Mesenteric fat pad (tissue), 1 donor: ENCODE data around the gene CHMP4B. TPM values are rescaled to one million over a fixed set of nuclear protein-coding genes. Genes with fewer than 3 reads are reported as not detected.

ENCODE experiments used
- DNase-seq: peaks from one replicate; pipeline ENCODE4 v3.0.0-alpha.2; 2020; ENCODE audit warnings: low spot score
- total RNA-seq: library from RNA; stranded (reverse); fragmentation: NEBNext Ultra II Directional; extraction: Animal tissue kit (Norgen Biotek cat#: 25700); gene quantifications from one replicate; pipeline ENCODE4 v1.2.1, GENCODE V29; 2021
- donor health status: DM: yes; HTN: yes; CAD: no.

CHMP4B gene
- total RNA-seq, 1 donor from 2014 or later, result 85.2 TPM

DNA sequence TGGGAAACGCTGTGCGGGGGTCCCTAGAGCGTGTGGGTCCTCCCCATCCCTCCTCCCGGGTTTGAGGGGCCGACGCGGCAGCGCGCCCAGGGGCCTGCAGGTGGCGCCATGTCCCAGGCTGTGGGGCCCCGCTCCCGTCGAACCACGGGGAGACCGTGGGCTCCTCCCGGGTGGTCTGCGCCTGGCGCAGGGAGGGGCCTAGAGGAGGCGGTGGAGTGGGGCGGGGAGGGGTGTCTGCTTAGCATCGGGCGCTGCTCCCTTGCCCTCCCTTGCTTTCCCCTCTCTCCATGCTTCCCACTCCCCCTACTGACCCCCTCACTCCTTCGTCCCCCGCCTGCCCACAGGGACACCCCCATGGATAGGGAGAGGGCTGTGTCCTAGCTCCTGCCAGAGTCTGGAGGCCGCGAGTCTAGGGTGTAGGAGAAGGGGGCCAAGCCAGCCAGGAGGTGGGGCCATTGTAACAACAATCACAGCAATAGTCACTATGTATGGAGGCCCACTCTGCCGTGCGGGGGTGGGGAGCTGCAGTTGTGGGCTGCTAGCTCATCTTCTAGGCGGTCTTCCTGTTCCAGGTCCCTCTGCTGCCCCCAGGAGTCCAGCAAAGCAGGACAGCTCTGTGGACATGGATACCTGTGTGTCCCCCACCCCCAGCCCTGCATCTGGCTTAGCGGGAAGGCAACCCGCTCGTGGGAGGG lies 51.7 kb downstream of the CHMP4B start:
- no peak for DNase-seq

DNA sequence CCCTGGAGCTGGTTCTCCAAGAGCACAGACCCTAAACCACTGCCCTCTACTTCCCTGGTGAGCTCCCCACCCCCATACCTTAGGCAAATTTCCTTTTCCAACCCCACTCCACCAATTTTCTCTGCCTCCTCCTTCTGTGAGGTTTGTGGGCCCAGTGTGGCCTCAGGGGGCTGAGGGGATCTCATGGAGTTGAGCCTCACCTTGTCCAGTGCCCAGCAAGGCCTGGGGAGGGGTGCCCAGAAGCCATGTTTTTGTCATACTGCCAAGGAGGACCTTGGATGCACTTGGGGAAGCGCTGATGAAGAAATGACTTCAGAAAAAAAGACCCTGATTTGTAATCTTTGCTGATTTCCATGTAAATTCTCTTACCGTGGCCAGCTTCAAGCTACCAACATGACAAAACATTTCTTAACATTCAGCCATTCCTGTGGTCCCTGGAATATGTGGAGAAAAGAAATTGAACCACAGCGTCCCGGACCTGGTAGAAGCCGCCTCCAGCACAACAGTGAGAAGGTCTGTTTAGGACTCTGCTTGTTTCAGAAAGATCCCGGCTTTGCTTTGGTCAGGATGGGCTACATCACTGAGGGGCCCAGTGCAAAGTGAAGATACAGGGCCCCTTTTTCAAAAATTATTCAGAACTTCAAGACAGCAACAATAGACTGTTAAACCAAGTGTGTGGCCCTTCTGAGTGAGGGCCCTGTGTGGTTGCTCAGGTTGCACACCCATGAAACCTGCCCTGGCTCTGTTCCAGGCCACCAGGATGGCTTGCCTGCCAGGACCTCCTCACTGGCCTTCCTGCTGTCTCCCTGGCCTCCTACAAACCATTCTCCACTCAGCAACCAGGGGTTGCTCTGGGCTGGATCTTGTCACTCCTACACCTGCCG lies 52.5 kb downstream of the CHMP4B start:
- no peak for DNase-seq

DNA sequence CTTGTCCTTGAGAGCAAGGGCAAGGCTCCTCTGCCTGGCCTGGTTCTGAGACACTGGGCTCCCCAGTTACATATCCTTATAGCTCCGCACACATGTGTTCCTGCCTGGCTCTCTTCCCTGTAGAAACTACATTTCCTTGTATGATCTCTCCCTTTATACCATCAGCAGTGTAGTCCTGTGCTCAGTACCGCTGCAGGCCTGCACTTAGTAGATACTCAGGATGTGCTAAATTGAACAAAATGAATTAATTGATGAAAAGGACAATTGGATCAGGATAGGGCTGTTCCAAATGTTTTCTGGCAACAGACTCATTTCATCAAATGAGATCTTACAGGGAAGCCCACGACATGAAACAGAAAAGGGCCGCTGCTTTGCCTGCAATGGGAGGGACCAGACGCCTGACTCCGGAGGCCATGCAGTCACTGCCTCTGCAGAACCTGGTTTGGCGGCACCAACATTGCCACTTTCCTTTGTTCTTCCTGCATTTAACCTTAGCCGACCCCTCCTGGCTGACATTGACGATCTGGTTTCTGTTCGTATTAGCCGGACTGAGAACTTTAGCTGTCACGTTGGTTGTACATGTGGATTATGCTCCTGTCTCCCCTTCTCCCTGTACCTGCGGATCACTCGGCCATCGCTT lies 53.3 kb downstream of the CHMP4B start:
- no peak for DNase-seq

DNA sequence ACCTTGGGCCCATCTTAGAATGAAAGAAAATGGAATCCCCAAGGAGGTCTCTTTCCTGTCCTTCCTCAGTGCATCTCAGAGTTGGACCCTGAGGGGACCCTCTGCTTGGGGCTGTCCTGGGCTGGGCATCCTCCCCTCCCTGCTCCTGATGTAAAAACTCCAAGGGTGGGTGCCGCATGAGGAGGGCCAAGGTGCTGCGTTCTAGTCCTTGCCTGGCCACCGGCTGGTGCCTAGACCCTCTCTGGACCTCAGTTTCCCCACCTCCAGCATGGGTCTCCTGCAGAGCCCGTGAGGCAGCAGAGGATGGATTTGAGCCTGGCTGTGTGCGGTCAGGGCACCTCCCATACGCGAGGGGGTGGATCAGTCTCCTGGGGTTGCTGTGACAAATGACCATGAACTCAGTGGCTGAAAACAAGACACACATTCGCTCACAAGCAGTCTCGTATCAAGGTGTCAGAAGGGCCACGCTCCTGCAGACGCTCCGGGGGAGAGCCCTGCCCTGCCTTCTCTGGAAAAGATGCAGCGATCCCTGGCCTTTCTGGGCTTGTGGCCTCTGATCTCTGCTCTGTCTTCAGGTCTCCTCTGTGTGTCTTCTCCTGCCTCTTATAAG lies 54.7 kb downstream of the CHMP4B start:
- no peak for DNase-seq

- DNase-seq, result no peak
These were observed 55.4 kb downstream of the CHMP4B start for GRCh38 chr20:33866398-33867100.

DNA sequence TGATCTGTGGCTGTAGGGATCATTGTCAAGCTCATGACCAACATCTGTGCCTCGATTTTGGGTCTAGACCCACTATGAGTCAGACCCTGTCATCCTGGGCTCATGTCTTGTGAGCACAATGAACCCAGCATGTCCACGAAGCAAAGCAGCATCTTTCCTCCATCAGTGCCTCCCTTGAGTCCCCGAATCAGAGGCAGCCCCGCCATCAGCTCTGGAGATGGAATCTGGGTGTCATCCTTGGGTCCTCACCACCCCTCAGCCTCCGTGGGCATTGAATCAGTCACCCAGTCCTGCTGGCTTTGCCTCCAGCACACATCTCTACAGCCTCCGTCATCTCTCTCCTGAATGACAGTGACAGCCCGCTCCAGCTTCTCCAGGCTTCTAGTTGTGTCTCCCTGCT lies 56.9 kb downstream of the CHMP4B start:
- DNase-seq, result no peak

- DNase-seq, result no peak
These were observed 57.4 kb downstream of the CHMP4B start for GRCh38 chr20:33868595-33868994.

DNA sequence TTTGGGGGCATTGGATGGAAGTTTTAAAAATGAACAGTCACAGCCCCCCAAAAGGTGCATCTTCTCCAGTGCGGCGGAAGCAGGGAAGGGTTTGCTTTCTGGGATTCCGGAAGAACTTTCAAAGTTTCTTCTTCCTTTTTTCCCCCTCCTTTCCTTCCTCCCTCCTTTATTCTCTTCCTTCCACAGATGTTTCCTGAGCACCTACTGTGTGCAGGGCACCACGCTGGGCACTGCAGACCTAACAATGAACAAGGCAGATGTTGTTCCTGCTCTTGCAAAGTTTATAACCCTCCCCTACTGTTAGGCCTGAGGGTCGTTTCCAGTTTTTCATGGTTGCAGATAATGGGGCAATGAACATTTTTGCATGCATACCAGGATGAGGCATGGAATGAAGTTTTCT lies 58.1 kb downstream of the CHMP4B start:
- DNase-seq, result no peak

- DNase-seq, result no peak
These were observed 60.2 kb downstream of the CHMP4B start for GRCh38 chr20:33871362-33871761.

- DNase-seq, result no peak
These were observed 63.0 kb downstream of the CHMP4B start for GRCh38 chr20:33874129-33874528.

- DNase-seq, result no peak
These were observed 63.9 kb downstream of the CHMP4B start for GRCh38 chr20:33875055-33875454.

GRCh38 chr20:33875534-33876026 lies 64.4 kb downstream of the CHMP4B start:
- DNase-seq, result no peak

DNA sequence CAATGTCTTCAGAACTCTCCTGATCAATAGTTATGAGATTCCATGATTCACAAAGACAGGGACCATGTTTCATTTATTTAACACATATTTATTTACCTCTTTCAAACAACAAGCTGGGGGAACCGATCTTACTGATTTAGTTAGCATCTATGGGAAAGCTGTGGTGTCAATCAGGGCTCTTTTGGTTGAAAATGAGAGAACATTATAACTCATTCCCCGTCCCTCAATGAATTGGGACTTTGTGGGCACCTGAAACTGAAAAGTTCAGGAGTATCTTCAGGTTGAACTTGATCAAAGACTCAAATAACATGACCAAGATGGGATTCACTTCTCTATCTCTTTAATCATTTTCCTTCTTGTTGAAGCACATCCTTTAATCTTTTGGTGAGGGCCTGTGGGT lies 67.4 kb downstream of the CHMP4B start:
- DNase-seq, result no peak

DNA sequence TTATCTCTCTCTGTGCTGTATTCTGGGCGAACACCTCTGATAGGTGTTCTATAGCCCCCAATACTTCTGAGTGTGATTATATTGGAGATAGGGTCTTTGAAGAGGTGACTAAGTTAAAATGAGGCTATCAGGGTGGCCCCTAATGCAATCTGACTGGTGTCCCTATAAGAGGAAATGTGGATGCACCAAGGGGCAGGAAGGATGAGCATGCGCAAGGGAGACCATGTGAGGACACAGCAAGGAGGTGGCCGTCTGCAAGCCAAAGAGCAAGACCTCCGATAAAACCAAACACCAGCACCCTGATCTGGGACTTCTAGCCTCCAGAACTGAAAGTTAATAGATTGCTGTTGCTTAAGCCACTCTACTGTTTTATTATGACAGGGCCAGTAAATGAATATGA lies 69.2 kb downstream of the CHMP4B start:
- no peak for DNase-seq

- DNase-seq, result no peak
These were observed 70.8 kb downstream of the CHMP4B start for GRCh38 chr20:33881989-33882388.

DNA sequence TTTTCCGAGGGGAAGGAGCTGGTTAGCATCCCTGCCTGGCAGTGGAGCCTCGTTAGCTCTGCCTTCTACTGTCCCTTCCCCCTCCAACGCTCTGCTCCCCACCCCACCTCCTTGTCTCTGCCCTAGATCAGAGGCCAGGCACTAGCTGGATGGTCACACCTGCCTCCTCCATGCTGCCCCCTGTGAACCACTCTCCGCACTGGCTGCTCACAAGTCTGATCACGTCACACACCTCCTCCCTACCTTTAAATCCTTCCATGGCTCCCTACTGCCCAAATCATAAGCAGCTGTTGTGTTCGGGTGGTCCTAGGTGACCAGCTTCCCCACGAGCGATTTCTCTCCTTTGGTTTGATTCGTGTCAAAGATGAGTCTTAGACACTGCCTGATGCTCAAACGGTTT lies 71.3 kb downstream of the CHMP4B start:
- no peak for DNase-seq

DNA sequence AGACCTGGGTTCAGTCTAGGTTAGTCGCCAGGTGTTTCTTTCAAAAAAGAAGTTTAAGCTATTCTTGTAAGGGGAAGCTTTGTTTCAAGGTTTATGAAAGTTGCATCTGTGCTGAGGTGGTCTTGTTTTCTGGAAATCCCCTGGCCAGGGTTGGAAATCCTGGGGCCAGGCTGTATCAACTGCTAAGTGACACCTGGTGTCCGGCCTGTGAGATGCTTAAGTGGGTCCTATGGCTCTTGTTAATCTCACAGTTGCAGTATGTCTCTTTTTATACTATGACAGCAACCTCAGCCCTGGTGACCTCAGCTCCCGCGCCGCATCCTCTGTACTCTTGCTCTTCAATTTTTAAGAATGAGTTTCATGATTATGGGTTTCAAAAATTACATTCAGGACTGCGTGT lies 72.0 kb downstream of the CHMP4B start:
- DNase-seq, result no peak

DNA sequence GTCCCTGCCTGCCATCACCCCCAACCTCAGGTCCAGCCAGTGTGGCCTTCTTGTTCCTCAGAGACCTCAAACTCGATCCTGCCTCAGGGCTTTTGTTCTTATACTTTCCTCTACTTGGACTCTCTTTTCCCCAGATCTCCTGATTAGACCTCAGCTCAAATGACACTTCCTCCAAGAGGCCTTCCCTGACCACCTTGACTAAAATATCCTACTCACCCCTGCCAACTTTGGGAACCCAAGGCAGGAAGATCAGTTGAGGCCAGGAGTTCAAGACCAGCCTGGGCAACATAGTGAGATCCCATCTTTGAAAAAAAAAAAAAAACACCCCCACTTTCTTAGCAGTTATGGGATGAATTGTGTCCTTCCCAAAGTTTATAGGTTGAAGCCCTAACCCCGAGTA lies 73.5 kb downstream of the CHMP4B start:
- no peak for DNase-seq

- no peak for DNase-seq
These were observed 78.2 kb downstream of the CHMP4B start for GRCh38 chr20:33889312-33889711.

DNA sequence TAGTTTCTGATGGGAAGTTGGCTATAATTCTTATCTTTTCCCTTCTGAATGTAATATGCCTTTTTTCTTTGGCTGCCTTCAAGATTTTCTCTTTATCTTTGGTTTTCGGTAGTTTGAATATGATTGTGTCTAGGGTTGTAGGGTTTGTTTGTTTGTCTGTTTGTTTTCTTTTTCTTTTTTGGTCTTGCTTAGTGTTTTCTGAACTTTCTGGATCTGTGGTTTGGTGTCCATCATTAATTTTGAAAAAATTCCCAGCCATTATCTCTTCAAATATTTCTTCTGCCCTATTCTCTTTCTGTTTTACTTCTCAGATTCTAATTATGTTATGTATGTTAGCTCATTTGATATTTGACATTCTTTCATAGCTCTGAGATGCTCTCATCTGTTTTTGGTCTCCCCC lies 79.4 kb downstream of the CHMP4B start:
- no peak for DNase-seq

DNA sequence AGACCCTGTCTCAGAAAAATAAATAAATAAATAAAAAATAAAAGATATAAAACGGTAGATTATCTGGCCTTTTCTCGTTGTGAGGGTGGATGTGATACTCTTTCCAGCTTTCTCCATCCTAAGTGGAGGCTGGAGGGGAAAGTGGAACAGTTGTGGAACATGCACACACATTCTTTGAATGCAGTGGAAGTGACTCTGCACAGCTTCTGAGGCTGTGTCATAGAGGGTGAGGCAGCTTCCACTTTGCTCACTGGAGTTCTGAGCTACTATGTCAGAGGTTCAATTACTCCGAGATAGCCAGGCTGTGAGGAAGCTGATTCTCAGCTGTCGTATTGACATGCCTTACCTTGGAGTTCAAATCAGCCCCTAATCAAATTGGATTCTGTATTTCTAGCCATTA lies 82.2 kb downstream of the CHMP4B start:
- no peak for DNase-seq
